Body of pancreas (tissue), 4 donors: ENCODE data around the gene ACIN1.

Experiments
- CTCF ChIP-seq, 7 experiments: fragments of 450-650 bp in 4 of 7; fragments of 200-600 bp in 3 of 7; sonication (generic) in 3 of 7; IDR thresholded peaks; one replicate each; pipeline ENCODE4 v1.5.1; 2016 to 2019; ENCODE audit warnings: antibody characterized with exemption in 7 of 7
- POLR2A ChIP-seq, 3 donors: fragments of 450-650 bp; IDR thresholded peaks; one replicate each; pipeline ENCODE4 v1.6.1; 2016; ENCODE audit warnings: antibody characterized with exemption in 3 of 3, mild to moderate bottlenecking in 2 of 3

GRCh38 chr14:23049011-23049410, 45.9 kb downstream of the ACIN1 start:
- no peak for TF ChIP-seq CTCF (IDR thresholded peaks at IDR 0.05)
- TF ChIP-seq POLR2A (IDR thresholded peaks at IDR 0.05): no peak
